HPDE6-E6E7 (cell line): Measurements from ENCODE around the gene TSHZ2.
"Not testable (repeated sequence)": the region's sequence is repeated elsewhere in the genome, so short reads cannot be mapped to it uniquely, and the experiment has no call there.

ENCODE experiments used
- DNase-seq: peaks from one replicate; pipeline ENCODE4 v3.0.0; 2011; ENCODE audit warnings: missing footprints; ENCODE audit errors: extremely low spot score

Gene TSHZ2

DNA sequence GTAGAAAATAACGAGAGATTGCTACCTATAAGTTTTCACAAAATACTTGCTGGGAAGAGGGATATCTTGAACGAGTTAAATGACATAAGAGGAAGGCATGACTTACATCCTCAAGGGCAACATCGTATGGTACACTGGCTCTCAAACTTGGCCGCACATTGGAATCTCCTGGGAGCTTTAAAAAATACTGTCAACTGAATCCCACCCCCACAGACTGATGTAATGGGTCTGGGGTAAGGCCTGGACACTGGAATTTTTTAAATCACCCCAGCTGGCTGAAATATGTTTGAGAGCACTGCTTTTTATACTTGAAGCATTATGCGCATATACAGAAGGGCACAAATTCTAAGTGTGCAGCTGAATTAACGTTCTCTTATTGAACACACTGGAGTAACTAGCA, 8.0 kb upstream of the TSHZ2 start:
- no peak for DNase-seq

GRCh38 chr20:52965380-52965779, 6.8 kb upstream of the TSHZ2 start:
- DNase-seq: no peak

GRCh38 chr20:52965819-52966218, 6.3 kb upstream of the TSHZ2 start:
- peak; percentile 42 for DNase-seq

GRCh38 chr20:52966543-52966942, 5.6 kb upstream of the TSHZ2 start:
- not testable (repeated sequence) for DNase-seq

GRCh38 chr20:52971498-52972189, 514 bp upstream of the TSHZ2 start:
- DNase-seq: no peak

- no peak for DNase-seq
Measured at GRCh38 chr20:52972965-52973819, 1.0 kb downstream of the TSHZ2 start.

GRCh38 chr20:52974179-52974594, 2.0 kb downstream of the TSHZ2 start:
- DNase-seq: no peak

DNA sequence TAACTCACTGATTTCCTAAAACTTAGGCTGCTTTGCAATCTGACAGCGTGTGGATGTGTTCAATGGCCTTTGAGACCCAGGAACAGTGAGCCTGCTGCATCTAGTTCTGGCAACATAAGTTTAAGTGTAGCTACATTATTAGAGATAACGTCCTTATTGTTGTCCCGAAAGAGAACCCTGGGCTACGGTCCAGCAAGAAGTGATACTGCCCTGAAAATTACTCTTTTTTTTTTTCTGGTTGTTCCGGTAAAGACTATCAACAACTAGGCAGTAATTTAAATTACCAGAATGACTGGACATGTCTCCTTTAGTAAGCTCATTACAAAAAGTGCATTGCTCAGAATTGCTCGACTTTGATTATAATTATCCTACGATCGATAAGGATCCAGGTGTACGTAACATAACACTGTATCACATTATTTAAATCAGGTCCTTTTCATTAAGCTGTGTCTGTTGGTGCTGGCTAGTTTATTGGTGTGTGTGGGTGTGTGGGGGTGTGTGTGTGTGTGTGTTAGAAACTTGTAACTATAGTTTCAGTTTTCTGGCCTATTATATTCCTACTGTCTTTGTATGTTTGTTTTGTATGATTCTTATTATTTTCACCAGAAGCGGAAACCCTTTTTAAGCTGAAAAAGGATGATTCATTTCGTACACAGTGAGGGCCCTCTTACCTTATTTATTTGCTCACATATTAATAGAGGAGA, 3.0 kb downstream of the TSHZ2 start:
- DNase-seq: no peak

DNA sequence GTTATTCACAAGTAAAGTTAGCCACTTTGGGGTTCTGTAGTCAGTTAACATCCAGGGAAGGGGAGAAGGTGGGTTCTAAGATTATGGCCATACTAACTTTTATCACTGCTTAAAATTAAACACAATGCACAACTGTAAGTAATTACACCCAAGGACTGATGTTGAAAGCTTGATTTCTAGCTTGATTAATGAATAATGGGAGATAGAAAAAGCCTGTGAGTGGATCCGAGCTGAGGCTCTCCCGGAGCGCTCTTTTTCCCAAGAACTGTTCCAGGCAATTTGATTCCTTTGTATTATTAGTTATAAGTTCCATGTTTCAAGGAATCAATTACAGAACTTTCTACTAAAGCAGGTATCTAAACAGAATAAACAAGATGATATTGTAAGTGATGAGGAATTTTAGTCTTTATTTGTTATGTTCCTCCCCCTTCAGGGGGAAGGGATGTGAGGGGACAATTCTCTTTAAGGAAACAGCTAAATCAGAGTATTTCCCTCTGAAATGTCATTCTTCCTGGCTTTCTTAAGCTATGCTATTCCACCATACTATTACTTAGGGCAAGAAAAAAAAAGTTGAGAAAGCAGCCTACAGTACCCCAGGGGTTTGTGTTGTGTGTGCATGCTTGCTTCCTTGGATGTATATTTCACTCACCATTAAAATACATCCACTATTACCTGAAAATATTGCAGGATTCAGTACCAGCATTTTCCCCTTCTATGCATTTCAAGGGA, 3.8 kb downstream of the TSHZ2 start:
- no peak for DNase-seq

GRCh38 chr20:52978851-52979250, 6.7 kb downstream of the TSHZ2 start:
- no peak for DNase-seq

DNA sequence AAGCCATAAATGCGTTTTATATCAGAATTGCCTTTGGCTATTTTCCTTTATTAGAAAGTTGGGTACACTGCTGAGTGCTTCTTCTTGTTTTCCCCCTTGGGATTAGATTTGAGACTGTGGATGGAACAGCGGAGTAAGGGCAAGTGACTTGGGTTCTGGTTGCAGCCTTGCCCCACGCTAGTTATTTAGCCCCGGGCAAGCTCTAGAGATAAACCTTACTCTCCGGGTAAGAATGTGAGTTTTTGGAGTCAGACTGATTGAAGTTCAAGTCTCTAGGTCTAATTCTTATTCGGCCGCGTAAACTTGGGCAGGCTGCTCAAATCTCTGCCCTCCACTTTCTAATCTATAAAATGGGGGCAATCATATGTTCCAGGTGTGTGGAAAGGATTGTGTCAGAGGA, 8.9 kb downstream of the TSHZ2 start:
- no peak for DNase-seq

GRCh38 chr20:52983726-52984450, 11.7 kb downstream of the TSHZ2 start:
- DNase-seq: no peak

DNA sequence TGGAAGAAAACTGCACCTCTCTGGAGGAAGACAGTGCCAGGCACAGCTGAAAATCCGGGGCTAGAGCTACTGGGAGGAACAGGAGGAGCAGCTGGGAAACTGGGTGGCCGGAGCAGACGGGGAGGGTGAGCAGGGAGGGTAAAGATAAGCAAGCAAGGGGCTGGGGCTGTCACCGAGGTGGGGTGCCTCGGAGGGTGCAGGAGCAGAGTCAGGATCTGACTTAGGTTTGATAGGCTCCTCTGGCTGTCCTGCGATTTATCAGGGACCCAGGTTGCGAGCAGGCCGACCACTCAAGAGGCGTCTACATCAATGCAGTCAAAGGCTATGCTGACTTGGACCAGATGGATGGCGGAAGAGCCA, 12.3 kb downstream of the TSHZ2 start:
- DNase-seq: no peak

DNA sequence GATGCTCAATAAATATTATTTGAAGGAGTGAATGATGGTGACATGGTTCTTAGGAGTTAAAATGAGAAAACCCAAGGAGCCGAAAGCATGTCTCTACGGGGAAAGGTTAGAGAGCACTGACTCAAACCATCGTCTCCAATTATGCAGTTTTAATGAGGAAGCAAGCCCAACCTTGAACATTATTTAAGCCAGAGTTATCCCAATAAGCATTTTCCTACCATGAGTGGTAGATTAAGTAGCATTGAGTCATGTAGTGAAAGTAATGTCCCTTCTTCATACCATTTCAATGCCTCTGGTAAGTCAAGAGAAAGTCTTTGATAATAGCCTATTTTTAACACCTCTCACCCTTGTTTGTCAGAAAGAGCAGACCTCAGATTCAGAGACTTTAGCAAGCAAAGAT, 13.5 kb downstream of the TSHZ2 start:
- no peak for DNase-seq

GRCh38 chr20:52987295-52987694, 15.1 kb downstream of the TSHZ2 start:
- no peak for DNase-seq

- no peak for DNase-seq
Measured at GRCh38 chr20:52991830-52992229, 19.7 kb downstream of the TSHZ2 start.

DNA sequence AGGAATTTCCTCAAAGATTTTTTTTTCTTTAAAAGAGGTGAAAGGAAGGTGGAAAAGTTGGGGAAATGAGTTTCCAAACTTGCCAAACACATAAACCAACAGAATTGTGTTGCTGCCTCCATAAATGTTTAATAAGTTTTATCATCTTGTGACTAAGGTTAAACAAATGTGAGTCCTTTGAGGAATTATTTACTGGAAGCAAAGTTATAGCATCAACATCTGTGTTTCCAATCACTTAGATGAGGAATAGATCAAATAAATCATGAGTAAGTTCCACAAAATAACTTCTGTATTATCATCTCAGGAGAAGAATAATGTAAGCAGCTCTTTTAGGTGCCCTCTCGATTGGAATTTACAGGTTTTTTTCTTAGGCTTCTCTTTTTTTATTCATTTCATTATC, 20.5 kb downstream of the TSHZ2 start:
- no peak for DNase-seq

GRCh38 chr20:52993076-52993475, 20.9 kb downstream of the TSHZ2 start:
- no peak for DNase-seq

GRCh38 chr20:52994184-52994970, 22.2 kb downstream of the TSHZ2 start:
- DNase-seq: no peak

DNA sequence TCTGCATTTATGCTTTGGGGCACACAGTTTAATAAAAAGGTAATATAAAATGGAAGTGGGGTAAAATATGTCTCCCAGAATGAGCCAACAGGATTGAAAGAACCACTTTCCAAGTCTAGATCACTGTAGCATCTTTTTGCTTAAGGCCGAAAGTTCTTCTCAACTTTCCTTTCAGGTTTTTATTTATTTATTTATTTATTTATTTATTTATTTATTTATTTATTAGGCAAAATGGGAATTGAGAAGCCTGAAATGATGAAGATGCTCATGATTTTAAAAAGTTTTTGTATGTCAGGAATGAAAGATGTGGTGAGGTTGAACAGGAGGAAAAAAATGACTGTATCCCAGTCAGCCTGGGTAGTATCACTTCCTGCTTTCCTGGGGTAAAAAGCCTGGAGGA, 24.0 kb downstream of the TSHZ2 start:
- no peak for DNase-seq

- no peak for DNase-seq
Measured at GRCh38 chr20:52996658-52997057, 24.5 kb downstream of the TSHZ2 start.
